GM18508 (cell line): Measurements from ENCODE around the gene RNF145.

Experiments
- ATAC-seq: cut with Tn5 transposase; IDR thresholded peaks from one replicate; pipeline ENCODE4 v1.9.1; 2021; ENCODE audit warnings: moderate number of reproducible peaks; ENCODE audit not compliant: insufficient read depth, unreplicated experiment

Gene RNF145

DNA sequence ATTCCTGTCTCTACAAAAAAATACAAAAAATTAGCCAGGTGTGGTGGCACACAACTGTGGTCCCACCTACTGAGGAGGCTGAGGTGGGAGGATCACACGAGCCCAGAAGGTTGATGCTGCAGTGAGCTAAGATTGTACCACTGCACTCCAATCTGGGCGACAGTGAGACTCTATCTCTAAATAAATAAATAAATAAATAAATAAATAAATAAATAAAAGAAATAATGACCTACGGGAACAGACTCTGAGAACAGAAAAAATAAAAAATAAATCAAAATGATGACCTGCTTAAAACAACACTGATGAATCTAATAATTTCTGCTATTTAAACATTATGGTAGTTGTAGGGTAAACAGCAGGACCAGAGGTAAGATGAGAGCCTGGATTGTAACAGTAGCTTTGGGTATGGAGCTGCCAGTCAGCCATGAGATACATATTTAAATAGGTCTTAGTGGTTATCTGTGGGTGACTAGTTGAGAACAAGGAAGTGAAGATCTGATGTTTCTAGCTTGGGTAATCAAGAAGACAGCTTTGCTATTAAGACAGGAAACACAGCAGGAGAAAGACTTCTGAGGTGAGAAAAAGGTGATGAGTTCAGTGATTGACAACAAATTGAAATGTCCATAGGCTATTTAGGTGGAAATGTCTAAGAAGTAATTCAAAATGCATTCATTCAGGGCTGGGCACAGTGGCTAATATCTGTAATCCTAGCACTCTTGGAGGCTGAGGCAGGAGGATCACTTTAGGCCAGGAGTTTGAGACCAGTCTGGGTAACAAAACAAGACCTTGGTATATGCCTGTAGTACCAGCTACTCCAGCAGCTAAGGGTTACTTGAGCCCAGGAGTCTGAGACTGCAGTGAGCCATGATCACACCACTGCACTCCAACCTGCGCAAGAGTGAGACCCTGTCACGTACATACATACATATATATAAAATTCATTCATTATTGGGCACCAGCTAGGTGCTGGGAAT lies 11.0 kb downstream of the RNF145 start:
- peak; percentile 84 for ATAC-seq

DNA sequence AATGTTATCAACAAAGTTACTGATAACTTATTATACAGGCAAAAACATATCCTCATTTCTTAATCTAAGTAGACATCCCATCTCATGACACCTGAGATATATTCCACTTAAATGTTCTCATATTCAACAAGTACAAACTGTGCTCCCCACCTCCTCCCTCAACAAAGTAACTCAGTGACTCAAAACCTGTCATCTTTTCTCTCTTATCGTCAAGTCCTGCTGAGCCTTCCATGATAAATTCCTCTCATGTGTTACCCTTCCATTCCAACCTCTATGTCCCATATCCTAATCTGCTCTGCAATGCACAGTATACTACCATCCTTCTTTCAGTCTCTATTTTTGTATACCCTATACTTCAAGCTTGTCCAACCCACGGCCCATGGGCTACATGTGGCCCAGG lies 13.6 kb downstream of the RNF145 start:
- no peak for ATAC-seq

DNA sequence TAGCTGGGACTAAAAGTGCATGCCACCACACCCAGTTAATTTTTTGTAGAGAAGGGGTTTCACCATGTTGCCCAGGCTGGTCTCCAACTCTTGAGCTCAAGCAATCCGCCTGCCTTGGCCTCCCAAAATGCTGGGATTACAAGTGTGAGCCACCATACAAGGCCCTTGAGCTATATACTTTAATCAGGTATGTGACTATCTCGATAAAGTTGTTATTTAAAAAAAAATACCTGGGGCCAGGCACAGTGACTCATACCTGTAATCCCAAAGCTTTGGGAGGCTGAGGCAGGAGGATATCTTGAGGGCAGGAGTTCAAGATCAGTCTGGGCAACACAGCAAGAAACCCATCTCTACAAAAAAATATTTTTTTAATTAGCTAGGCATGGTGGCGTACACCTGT lies 19.2 kb downstream of the RNF145 start:
- no peak for ATAC-seq

DNA sequence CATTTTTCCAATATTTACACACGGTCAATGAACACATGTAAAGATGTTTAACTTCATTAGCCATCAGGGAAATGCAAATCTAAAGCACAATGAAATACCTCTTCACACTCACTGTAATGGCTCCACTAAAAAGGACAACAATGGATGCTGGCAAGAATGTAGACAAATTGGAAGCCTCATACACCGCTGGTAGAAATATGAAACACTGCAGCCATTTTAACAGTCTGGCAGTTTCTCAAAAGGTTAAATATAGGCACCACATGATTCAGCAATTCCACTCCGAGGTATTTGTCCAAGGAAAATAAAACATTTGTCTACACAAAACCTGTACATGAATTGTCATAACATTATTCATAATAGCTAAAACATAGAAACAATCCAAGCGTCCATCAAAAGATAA lies 20.0 kb downstream of the RNF145 start:
- ATAC-seq: no peak

DNA sequence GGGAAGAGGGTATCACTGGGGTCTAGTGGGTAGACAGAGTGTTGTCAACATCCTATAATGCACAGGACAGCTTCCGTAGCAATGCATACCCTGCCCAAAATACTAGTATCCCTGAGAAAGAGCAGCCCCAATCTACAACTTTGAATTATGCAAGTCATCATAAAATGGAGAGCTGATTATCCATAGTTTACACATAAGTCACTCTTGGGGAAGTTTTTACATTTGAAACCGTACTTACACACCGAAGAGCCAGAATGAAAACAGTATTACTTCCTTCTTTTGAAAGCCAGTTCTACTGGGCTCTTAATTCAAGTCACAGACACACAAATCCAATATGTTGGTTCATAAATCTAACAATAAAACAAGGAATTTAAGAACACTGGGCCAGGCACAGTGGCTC lies 21.6 kb downstream of the RNF145 start:
- no peak for ATAC-seq

DNA sequence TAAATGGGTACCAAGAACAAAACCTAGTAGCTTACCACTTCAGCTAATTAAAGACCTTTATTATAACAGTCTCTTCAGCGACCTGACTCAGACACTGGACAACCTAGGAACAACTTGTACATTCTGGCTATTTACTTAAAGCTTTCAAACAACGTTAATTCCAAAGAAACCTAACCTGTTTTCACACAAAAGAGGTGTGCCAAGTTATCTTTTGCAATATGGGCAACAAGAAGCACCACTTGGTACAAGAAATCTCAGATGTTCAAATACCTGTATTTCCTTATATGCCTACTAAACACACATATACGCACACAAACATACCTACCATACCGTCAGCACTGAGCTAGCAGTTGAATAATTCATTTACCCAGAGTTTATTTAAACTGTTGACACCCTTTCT lies 23.0 kb downstream of the RNF145 start:
- ATAC-seq: no peak

DNA sequence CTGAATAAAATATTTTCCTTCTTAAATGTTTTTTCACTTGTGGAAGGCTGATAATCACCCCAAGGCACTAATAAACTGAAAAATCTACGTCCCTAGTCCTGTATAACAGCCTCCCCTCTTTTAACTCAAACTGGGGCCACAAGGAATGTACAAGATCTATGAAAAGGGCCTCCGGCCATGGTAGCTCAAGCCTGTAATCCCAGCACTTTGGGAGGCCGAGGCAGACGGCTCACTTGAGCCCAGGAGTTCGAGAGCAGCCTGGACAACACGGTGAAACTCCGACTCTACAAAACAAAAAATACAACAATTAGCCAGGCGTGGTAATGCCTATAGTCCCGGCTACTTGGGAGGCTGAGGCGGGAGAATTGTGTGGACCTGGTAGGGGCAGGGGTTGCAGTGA lies 23.6 kb downstream of the RNF145 start:
- no peak for ATAC-seq

DNA sequence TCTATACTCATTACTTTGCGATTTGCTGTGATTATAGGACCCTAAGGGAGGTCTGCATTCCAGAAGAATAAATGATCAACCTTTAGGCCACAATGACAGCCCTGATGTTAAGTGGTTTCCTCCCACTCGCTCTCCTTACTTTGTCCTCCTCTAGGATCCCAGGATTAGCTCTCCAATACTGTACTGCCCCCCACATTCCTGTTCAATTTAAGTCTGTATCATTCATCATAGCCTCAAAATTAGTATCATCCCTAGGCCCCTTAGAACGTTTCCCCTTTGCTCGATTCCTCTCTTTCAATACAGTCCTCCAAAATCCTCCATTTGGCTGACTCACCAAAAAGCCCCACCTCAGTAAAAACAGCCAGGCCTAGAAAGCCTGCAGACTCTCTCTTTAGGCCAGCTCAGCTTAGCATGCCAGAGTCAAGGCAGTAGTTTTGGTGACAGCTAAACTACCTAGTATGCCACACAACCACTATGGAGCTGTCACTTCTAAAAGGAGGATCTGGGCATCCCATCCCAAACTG lies 24.4 kb downstream of the RNF145 start:
- no peak for ATAC-seq

DNA sequence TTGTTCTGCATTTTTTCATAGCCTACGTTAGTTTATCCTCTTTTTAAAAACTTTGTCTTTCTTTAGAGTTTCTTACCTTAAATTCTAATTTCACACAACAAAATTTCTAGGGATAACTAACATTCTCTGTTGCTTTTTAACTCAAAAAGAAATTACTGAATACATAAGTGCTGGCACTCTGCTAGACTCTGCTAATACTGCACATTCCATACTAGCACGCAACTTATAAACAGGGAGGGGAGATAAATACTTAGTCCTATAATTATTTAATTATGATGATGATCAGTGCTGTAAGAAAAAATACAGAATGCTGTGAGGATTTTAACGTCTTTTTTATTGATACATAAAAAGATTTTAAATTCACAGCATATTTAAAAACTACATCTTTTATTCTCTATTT lies 25.1 kb downstream of the RNF145 start:
- no peak for ATAC-seq

DNA sequence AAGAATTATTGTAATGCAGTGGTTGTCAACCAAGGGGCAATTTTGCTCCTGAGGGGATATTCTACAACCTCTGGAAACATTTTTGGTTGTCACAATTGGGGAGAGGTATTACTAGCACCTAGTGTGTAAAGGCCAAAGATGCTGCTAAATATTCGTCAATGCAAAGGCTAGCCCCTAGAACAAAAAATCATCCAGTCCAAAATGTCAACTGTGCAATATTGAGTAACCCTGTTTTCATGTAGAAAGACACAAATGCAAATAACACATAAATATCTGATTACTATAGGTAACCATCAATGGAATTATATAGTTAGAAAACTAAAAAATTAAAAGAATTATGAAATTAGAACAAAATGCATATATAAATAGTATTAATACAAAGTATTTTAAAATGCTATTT lies 26.1 kb downstream of the RNF145 start:
- ATAC-seq: no peak

DNA sequence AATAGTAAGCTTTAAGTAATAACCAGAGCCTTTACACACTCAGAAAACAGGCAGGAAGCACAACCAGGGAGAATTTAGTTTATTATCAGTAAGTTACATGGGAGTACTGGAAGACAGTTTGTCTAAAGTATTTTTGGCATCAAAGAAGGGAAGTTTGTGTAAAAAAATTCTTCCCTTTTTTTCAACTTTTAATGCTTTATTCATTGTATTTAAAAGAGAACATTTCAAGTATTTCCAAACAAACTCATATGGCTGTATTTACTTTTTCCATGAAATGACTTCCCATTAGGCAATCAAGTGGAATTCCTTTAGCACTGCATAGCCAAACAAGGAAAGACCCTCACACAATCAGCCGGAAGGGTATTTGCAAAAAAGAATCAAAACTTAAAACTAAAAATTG lies 26.7 kb downstream of the RNF145 start:
- ATAC-seq: no peak

DNA sequence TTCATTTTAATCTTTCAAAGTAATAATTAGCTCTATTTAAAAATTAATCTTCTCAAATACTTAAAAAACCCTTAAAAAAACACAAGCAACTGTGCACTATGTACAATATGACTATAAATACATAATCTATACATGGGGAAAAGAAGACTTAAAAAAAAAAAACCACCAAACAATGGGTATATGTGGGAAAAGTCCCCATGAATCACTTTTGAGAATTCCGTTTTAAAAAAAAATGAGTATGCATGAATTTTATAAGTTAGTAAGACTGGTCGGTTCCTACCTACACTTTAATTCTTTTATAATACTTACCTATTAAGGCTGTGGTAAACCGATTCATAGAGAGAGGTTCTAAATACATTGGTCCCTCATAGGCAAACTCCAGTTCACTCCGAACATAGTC lies 27.7 kb downstream of the RNF145 start:
- ATAC-seq: no peak

DNA sequence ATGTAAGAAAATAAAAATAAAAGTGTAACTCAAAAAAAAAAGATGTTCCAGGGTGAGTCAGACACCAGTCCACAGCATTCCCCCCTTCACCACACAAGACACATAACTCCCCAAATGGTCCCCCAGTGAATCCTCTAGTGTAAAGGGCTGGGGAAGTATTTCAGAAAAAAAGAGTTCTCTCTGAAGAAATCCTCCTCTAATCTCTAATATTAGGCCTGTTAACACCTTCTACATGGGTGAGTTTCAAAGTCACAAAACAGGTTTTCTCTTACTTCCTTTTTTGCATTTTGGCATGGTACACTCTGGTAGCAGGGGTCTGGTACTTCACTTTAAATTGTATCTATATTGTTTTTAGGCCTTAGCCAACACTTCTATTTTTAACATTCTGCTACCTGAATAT lies 28.2 kb downstream of the RNF145 start:
- peak; percentile 35 for ATAC-seq

DNA sequence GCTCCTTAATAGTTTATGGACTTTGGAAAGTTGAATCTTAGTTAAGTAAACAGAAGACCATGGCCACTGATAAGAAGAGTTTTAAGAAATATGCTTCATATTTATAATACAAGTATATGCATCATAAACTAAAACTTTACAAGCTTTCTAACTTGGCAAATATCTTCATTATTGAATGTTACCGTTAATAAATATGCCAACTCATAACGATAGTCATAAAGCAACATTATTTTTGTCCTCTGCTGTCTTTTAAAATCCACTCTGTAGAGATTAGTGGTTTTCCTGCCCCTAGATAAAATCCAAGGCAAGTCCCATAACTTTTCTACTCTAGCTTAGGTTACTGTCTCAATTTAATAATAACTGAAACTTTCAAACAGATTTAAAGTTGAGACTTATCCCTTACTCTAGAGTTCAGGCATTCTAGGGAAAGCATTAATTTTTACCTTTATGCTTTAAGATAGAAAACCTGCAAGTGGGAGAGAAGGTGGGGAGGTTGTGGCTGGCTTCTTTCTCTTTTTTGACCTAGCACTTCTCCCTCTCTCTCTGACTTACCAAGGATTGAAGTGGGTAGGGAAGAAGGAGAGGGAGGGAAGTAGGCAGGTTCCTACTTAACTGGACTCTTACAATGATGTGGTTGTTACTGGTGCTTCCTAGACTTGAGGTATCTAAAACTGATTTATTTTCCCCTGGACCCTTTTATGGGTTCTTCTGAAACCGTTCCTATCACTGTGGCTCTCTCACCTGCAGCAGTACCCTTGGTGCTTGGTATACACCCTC lies 29.6 kb downstream of the RNF145 start:
- no peak for ATAC-seq

DNA sequence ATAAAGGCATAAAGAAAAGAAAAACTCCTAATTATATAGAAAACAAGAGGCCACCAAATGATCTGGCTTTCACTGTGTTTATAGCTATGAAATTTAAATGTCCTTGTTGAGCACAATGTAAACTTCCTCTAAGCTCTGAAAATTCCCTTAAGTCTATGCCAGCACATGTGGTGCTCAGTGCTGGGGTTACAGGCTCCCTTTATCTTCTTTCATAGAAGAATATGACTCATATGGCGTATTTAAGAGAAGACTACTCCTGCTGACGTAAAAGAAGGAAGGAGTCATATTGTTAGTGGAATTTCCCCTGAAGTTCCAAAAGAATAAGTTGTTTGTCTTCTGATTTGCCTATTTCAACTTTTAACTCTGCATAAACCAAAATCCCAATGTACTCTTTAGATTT lies 30.4 kb downstream of the RNF145 start:
- ATAC-seq: peak; percentile 41

DNA sequence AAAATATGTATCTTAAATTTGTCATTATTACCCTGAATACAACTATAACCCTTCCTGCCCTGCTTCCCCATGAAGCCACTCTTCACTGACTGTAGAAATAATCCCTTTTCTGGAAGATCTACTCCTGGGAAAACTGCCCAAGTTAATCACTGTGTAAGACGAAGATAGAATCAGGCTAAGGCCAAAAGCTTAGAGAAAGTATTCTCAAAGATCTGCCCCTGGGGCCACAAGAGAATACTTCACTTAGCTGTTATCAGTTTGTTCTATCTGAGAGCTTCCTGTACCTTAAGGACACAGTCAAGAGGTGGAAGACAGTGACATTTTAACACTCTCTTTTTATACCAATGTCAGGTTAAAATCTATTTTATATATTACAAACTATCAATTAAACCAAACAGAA lies 33.8 kb downstream of the RNF145 start:
- ATAC-seq: no peak

DNA sequence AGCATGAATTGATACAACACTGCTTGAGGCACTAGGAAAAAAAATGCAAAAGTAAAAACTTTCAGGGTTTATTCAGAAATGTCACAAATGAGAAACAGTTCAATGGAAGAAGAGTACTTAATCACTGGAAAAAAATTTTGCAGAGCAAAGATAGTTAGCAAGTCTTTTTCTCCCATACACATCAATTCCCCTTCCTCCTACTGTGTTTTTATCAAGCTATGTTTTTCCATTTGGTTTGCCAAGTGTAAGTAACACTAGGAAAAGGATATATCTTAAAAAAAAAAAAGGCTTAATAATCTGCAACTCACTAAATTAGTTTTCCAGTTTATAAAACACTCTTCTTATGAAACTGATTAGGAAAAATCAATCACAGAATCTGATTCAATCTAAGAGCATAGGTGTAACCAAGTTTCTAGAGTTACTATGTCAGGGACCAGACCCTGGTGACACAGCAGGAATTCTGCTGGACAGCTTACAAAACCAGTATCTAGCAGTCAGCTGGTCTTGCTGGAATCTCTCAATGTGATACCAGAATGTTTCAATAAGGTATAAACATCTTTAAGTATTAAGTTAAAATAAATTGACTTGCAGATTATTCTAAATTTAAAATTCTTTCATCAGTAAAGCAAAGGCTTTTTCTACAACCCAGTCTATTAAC lies 34.7 kb downstream of the RNF145 start:
- no peak for ATAC-seq

DNA sequence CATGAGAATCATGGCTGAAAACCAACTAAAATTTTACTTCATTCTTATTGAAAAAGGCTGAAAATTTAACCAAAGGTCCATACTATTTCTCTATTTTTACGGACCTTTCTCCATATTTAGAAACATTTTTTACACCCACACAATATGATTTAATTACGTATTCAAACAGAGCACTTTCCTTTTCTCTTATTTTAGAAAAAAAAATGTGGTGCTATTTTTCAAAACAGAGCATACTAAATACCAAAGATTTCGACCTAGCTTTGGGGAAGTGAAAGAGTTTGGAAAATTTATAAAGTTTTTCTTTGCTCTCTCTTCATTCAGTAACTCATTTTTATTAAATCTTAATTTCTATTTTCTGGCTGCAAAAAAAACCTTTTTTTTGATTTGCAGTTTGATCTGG lies 38.1 kb downstream of the RNF145 start:
- no peak for ATAC-seq

DNA sequence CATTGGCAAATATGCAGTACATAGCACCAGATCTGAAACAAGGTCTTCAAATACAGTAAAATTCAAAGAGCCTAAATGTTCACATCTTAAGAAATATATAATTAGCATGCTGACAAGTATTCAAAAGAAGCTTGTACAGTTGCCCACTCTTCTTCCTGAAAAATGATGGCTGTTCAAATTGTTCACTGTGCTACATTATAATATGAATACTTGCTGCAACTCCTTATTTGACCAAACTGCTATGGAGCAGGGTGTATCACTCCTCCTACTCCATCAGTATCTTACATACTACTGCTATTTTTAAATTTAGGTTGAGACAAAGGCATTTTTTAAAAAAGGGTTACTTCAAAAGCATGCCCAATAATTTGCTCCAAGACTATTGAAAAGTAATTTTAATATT lies 39.3 kb downstream of the RNF145 start:
- ATAC-seq: no peak

DNA sequence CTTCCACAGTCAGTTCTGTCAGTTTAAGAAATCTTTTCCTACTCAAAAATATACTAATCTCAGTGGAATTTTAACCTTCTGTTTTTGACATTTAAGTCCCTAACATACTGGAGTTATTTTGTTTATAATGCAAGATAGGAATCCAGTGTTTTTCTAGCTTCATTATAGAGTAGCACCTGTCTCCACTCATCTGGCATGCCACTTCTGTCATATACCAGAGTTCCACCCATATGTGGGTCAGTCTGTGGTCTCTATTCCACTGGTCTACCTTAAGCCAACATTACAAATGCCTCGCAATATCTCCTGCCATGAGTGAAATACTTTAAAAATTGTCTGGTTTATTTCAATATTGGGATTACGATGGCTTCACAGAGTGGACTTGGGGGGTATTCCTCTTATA lies 42.9 kb downstream of the RNF145 start:
- ATAC-seq: no peak

DNA sequence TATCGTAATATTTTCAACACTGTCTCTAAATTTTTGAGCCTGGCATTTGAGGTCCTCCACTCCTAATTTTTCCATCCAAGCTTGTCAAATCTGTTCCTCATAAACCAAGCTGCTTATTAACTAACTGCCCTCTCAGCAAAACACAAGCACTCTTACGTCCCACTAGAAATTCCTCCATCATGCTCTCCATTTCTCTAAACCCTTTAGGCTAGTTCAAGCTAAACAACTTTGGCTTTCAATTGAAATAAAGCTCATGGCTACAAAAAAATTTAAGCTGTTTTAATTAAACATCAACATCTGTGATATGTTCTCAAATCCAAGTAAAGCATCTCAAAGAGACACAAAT lies 45.7 kb downstream of the RNF145 start:
- no peak for ATAC-seq
